ENCODE results near the gene PCSK6.
"Not testable (repeated sequence)": the region's sequence is repeated elsewhere in the genome, so short reads cannot be mapped to it uniquely, and the experiment has no call there.

PCSK6 gene

GRCh38 chr15:101396484-101397261 is 92.8 kb downstream of the PCSK6 start:
- DNase-seq = no peak

GRCh38 chr15:101394654-101395053 is 94.9 kb downstream of the PCSK6 start:
- DNase-seq = no peak

- DNase-seq = no peak
These were observed 95.4 kb downstream of the PCSK6 start for GRCh38 chr15:101394056-101394630.

GRCh38 chr15:101393172-101393571 is 96.3 kb downstream of the PCSK6 start:
- no peak for DNase-seq

GRCh38 chr15:101391981-101392640 is 97.4 kb downstream of the PCSK6 start:
- DNase-seq = no peak

- DNase-seq = no peak
These were observed 98.1 kb downstream of the PCSK6 start for GRCh38 chr15:101391431-101391830.

- DNase-seq = no peak
These were observed 99.0 kb downstream of the PCSK6 start for GRCh38 chr15:101390462-101390861.

GRCh38 chr15:101390060-101390459 is 99.4 kb downstream of the PCSK6 start:
- no peak for DNase-seq

- no peak for DNase-seq
These were observed 100.1 kb downstream of the PCSK6 start for GRCh38 chr15:101389362-101389761.

- DNase-seq = no peak
These were observed 101.5 kb downstream of the PCSK6 start for GRCh38 chr15:101388046-101388445.

GRCh38 chr15:101387574-101387973 is 101.9 kb downstream of the PCSK6 start:
- no peak for DNase-seq

- DNase-seq = no peak
These were observed 102.5 kb downstream of the PCSK6 start for GRCh38 chr15:101386967-101387366.

- no peak for DNase-seq
These were observed 103.5 kb downstream of the PCSK6 start for GRCh38 chr15:101386006-101386405.

- no peak for DNase-seq
These were observed 105.2 kb downstream of the PCSK6 start for GRCh38 chr15:101384276-101384675.

GRCh38 chr15:101382544-101382943 is 107.0 kb downstream of the PCSK6 start:
- DNase-seq = no peak

- DNase-seq = no peak
These were observed 107.8 kb downstream of the PCSK6 start for GRCh38 chr15:101381671-101382212.

- no peak for DNase-seq
These were observed 109.4 kb downstream of the PCSK6 start for GRCh38 chr15:101380146-101380545.

GRCh38 chr15:101379647-101380046 is 109.9 kb downstream of the PCSK6 start:
- DNase-seq = no peak

- no peak for DNase-seq
These were observed 110.6 kb downstream of the PCSK6 start for GRCh38 chr15:101378879-101379278.

GRCh38 chr15:101378171-101378755 is 111.2 kb downstream of the PCSK6 start:
- DNase-seq = no peak

- DNase-seq = no peak
These were observed 112.7 kb downstream of the PCSK6 start for GRCh38 chr15:101376615-101377395.

GRCh38 chr15:101375006-101375405 is 114.5 kb downstream of the PCSK6 start:
- DNase-seq = not testable (repeated sequence)

- DNase-seq = no peak
These were observed 115.2 kb downstream of the PCSK6 start for GRCh38 chr15:101374326-101374725.

Data from T1000 (cell line).